GM19035 (cell line): ENCODE data around the gene FBXW5.

Experiments used
- ATAC-seq: cut with Tn5 transposase; IDR thresholded peaks from one replicate; pipeline ENCODE4 v1.9.1; 2021; ENCODE audit not compliant: unreplicated experiment

The FBXW5 gene

GRCh38 chr9:136936645-136937170 is 7.8 kb downstream of the FBXW5 start:
- no peak for ATAC-seq

- no peak for ATAC-seq
These were observed 8.9 kb downstream of the FBXW5 start for GRCh38 chr9:136935651-136936050.

GRCh38 chr9:136934277-136934676 is 10.3 kb downstream of the FBXW5 start:
- ATAC-seq, result no peak

GRCh38 chr9:136931611-136932130 is 12.9 kb downstream of the FBXW5 start:
- no peak for ATAC-seq

GRCh38 chr9:136930014-136930413 is 14.5 kb downstream of the FBXW5 start:
- no peak for ATAC-seq

GRCh38 chr9:136928591-136928990 is 15.9 kb downstream of the FBXW5 start:
- ATAC-seq, result no peak

GRCh38 chr9:136927343-136928271 is 16.9 kb downstream of the FBXW5 start:
- no peak for ATAC-seq

GRCh38 chr9:136926749-136927148 is 17.8 kb downstream of the FBXW5 start:
- no peak for ATAC-seq

- ATAC-seq, result no peak
These were observed 18.3 kb downstream of the FBXW5 start for GRCh38 chr9:136926154-136926704.

- no peak for ATAC-seq
These were observed 19.0 kb downstream of the FBXW5 start for GRCh38 chr9:136925414-136926153.

GRCh38 chr9:136923881-136924280 is 20.7 kb downstream of the FBXW5 start:
- no peak for ATAC-seq

GRCh38 chr9:136922540-136922939 is 22.0 kb downstream of the FBXW5 start:
- no peak for ATAC-seq

GRCh38 chr9:136921718-136922117 is 22.8 kb downstream of the FBXW5 start:
- ATAC-seq, result no peak

- ATAC-seq, result no peak
These were observed 23.2 kb downstream of the FBXW5 start for GRCh38 chr9:136921307-136921706.

- no peak for ATAC-seq
These were observed 23.8 kb downstream of the FBXW5 start for GRCh38 chr9:136920734-136921231.

- ATAC-seq, result no peak
These were observed 24.5 kb downstream of the FBXW5 start for GRCh38 chr9:136920069-136920468.

GRCh38 chr9:136917902-136918301 is 26.6 kb downstream of the FBXW5 start:
- no peak for ATAC-seq

GRCh38 chr9:136916330-136917184 is 28.0 kb downstream of the FBXW5 start:
- ATAC-seq, result no peak

GRCh38 chr9:136915632-136916329 is 28.8 kb downstream of the FBXW5 start:
- ATAC-seq, result no peak
